ENCODE data around the gene LRCH4.
A peak's percentile ranks its signal among the peaks of the same experiment; 100 is the strongest.

Gene LRCH4, protein sequence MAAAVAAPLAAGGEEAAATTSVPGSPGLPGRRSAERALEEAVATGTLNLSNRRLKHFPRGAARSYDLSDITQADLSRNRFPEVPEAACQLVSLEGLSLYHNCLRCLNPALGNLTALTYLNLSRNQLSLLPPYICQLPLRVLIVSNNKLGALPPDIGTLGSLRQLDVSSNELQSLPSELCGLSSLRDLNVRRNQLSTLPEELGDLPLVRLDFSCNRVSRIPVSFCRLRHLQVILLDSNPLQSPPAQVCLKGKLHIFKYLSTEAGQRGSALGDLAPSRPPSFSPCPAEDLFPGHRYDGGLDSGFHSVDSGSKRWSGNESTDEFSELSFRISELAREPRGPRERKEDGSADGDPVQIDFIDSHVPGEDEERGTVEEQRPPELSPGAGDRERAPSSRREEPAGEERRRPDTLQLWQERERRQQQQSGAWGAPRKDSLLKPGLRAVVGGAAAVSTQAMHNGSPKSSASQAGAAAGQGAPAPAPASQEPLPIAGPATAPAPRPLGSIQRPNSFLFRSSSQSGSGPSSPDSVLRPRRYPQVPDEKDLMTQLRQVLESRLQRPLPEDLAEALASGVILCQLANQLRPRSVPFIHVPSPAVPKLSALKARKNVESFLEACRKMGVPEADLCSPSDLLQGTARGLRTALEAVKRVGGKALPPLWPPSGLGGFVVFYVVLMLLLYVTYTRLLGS

DNA sequence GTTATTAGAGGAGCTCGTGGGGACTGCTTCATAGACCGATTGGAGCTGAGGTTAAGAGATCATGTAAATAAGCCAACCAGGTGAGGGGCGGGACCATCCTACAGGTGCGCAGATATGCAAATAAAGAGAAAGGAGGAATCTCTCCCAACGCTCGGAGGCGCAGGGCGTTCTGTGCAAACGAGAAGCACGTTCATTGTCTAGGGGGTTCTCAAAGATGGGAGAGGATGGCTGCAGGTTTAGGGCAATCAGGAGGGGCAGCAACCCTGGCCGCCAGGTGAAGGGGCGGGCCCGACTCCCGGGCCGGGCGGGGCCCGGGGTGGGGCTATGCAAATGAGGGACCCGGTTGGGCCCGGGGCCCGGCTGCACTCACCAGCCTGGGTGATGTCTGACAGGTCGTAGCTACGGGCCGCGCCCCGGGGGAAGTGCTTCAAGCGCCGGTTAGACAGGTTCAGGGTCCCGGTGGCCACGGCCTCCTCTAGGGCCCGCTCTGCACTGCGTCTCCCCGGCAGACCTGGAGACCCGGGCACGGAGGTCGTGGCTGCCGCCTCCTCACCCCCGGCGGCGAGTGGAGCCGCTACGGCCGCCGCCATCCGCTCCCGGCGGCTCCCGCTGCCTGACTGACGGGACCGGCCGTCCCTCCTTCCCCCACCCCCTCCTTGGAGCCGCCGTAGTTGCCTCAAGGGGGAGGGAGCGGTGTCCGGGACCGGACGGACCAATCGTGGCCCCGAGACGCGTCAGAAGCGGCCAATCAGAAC lies at the start of gene LRCH4:
Gene LRCH4, minus strand, starts transcription at position 619 of the 755 bp plus-strand sequence. Its CDS starts 29 bp downstream, at position 590.
- DNase-seq = no peak

DNA sequence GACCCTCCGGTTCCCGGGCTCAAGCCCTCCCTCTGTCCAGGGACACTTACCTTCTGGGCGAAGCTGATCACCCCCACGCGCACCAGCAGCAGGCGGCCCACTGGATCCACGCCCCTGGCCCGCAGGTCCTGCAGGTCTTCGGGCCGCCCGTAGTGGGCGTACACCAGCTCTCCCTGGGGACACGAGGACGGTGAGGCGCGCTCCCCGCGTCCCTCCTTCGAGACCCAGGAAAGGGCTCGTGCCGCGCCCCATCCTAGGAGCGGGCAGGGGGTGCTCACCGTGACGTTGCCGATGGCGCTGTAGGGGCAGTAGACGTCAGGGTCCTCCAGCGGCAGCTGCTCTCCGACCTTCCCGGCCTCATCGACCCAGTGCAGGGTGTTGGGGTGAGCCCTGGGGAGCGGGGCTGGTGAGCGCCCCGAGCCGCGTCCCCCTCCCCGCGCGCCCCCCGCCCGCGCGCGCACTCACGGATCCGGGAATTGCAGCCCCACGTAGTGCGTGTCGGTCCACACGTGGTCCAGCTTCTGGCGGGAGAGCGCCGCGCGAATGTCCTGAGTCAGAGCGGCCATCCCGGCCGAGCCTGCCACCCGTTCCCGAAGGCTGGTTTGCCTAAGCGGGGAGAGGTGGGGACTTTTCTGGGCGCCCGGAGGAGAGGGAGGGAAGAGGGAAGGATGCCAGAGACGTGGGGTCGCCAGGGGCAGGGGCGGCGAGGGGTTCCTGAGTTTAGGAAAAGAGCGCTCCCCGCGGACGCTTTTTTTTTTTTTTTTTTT lies 47.2 kb upstream of the LRCH4 start:
- DNase-seq = peak; percentile 18

DNA sequence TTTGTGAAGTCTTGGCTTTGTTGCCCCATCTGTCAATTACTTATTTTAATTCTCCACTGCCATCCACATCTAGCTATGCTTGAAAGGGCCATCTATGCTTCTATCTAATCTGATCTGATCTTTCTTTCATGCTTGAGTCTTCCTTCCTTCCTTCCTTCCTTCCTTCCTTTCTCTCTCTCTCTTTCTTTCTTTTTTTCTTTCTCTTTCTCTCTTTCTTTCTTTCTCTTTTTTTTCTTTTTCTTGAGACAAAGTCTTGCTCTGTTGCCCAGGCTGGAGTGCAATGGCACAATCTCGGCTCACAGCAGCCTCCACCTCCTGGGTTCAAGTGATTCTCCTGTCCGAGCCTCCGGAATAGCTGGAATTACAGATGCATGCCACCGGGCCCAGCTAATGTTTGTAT lies 44.1 kb upstream of the LRCH4 start:
- DNase-seq = no peak

DNA sequence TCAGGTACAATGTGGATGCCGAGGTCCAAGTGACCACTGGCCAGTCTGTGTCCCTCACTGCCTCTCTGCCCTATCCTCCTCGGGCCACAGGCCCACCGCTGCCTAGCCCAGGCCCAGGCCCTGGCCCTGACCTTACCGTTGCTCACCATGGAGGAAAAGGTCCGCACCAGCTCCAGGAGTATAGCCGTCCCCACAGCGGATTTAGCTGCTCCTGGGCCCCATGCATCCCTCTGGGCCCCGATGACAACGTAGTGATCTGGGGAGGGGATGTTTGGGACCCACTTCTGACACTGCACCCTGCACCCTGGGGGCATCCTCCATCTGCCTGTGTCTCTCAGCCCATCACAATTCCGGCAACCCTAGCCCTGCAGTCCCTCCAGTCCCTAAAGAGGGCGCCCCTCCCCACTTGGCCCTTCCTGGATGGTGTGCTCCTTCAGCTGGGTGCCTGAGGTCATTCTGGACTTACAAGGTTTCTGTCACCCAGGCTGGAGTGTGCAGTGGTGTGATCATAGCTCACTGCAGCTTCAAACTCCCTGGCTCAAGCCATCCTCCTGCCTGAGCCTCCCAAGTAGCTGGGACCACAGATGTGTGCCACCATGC lies 43.3 kb upstream of the LRCH4 start:
- no peak for DNase-seq

DNA sequence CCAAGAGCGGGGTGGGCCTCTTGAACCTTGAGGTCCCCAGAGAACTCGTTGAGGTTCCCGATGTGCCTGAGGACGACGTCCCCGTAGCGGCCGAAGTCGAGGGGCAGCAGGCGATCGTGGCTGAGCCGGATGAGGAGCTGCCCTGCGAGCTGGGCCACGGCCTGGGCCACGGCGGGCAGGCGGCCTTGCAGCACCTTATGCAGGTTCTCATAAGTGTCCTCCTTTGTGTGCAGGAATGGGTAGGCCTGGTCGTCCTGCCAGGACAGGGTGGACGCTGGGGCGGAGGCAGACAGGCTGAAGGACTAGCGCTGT lies 41.3 kb upstream of the LRCH4 start:
- no peak for DNase-seq

DNA sequence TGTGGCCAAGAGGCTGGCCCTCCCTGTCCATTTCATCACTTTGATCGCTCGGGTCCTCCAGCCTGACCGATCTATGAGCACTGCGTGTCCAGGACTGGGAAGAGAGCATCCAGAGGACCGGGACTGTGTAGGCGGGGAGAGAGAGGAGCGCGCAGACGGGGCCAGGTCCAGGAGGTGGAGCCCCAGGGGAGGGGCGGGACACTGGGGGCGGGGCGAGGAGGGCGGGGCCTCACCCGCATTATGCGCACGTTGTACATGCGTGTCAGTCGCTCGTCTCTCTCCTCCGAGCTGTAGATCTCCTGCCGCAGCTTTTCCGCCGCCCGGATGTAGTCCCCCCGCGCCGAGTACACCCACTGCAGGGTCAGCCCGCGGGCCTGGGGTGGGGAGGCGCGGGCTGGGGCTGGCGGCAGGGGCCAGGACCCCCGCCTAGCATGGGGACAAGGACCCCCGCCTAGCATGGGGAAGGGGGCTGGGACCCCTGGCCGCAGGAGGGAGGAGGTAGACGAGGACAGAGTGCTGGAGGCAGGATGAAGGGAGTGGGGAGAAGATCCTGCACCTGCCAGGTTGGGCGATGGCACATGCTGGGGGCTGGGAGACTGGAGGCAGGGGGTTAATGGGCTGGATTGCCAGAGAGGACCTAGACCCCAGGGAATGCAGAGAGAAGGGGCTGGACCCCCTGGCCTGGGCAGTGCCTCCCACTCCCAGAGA lies 40.8 kb upstream of the LRCH4 start:
- DNase-seq = peak; percentile 81

DNA sequence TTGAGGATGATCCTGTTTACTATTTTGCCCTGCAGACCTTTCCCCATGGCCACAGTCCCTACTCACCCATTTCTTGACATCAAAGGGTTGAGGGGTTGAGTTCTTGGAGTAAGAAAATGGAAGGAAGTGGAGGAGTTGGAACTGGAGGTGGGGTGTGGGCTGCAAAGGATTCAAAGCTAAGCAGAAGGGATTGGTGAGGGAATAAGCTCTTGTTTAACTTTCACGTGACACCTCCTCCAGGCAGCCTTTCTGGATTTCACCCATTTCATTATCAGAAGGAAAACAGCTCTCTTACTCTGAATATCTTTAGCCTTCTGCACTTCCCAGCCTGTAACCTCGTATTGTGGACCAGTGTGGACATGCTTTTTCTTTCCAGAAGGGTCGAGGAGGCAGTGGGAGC lies 40.1 kb upstream of the LRCH4 start:
- no peak for DNase-seq

DNA sequence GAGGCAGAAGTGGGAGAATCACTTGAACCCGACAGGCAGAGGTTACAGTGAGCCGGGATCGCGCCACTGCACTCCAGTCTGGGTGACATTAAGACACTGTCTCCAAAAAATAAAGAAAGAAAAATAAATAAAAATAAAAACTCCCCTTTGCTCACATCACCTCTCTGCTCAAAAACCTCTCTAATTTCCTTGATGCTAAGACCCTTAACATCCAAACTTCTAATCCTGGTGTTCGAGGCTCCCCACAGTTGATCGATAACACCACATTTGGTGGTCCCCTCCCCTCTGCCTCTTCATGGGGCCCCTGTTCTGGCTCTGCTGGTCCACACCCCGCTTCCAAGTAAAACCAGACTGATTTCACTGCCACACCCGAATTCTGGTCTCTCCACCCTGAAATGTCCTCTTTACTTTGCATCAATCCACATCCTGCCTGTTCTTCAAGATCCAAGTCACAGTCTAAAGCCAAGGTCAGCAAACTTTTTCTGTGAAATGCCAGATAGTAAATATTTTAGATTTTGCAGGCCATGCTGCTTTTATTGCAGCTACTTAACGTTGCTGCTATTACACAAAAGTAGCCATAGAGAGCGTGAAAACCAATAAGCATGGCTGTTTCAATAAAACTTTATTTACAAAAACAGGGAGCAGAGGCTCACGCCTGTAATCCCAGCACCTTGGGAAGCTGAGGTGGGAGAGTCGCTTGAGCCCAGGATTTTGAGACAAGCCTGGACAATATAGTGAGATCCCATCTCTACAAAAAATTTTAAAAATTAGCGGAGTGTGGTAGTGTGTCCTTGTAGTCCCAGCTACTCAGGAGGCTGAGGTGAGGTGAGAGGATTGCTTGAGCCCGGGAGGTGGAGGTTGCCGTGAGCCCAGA lies 38.3 kb upstream of the LRCH4 start:
- DNase-seq = no peak

DNA sequence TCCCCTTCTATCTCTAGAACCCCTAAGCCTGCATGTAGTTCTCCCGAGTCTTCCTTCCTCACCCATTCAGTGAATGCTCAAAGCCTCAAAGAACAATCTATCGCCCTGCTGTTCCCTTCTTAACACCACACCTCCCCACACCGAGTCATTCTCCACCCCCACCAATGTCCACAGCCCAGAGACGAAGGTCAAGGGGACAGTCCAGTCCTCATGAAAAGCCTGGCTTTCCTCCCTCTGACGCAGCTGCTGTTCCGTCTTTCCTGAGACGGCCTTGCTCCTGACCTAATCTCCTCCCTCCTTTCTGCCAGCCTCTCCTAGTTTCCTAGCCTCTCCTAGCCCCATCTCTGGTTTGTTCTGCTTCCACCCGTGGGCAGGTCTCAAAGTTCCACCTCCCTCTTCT lies 35.6 kb upstream of the LRCH4 start:
- no peak for DNase-seq

DNA sequence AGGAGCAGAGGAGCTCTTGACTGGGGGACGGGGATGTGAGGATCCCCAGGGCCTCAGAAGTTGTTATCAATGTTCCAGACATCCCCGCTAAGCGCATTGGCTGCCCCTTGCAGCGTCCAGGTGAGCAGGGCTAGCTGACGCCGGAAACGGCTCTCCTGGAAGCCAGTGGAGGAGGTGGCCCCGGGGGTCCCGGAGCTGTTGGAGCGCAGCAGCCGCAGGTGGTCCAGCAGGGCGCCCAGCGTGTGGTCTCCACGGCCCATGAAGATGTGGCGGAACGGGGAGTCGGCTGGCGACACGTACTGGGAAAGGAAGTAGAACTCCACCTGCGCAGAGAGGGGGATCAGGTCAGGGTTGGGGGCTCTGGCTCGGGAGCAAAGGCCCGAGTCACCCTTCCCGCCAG lies 34.9 kb upstream of the LRCH4 start:
- no peak for DNase-seq

DNA sequence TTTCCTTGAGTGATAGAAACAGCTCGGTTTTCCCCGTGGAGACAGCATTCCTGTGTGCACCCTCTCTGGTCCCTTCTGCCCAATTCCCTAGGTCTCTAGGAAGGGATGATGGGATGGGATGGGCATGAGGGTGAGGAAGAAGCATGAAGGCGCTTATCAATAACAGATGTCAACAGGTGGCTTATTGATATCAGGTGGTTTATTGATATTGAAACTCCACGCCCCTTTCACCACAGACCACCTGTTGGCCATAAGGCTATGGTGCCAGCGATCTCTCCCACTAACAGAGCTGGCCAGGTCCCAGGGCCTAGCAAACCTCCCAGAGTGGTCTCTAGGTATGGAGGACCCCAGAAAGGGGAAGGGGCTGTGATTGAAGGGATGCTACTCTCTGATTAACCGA lies 34.3 kb upstream of the LRCH4 start:
- no peak for DNase-seq

DNA sequence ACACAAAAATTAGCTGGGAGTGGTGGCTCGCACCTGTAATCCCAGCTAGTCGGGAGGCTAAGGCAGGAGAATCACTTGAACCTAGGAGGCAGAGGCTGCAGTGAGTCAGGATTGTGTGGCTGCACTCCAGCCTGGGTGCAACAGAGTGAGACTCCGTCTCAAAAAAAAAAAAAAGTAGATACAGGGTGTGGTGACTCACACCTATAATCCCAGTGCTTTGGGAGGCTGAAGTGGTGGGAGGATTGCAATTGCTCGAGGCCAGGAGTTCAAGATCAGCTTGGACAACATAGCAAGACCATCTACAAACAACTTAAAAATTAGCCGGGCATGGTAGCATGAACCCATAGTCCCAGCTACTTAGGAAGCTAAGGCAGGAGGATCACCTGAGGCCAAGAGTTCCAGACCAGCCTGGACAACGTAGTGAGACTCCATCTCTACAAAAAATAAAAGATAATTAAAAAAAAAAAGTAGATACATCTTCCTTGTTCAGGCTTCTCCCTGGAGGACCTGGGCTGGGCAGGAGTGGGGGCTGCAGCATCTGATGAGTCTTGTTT lies 28.5 kb upstream of the LRCH4 start:
- no peak for DNase-seq

DNA sequence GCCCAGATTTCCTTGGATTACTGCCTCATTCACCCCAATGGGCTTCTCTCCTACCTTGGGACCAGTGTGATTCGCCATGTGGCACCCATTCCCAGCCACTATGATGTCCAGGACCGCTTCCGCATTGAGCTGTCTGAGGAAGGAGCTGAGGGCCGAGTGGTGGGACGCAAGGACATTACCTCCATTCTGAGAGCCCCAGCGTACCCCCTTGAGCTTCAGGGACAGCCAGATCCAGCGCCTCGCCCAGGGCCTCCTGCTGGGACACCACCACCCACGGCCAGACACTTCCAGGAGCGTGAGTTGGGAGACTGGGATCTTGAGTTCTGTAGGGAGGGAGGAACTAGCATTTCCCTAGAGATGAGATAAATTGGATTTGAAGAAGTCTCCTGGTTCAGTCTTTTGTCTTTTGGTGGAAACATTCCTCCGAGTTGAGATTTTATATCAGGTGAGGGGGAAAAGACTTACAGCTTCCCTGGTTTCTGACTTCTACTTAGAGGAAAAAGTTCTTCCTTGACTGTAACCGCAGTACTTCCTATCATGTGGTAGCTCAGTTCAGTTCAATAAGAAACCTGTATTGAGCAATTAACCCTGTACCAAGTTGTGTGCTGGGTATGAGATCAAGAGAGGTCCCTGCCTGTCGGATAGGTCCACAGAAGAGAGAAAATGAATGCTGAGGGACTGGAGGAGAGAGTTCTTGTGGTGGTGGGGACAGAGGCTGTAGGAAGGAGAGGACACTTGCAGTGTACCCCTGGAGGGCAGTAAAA lies 27.7 kb upstream of the LRCH4 start:
- DNase-seq = no peak

DNA sequence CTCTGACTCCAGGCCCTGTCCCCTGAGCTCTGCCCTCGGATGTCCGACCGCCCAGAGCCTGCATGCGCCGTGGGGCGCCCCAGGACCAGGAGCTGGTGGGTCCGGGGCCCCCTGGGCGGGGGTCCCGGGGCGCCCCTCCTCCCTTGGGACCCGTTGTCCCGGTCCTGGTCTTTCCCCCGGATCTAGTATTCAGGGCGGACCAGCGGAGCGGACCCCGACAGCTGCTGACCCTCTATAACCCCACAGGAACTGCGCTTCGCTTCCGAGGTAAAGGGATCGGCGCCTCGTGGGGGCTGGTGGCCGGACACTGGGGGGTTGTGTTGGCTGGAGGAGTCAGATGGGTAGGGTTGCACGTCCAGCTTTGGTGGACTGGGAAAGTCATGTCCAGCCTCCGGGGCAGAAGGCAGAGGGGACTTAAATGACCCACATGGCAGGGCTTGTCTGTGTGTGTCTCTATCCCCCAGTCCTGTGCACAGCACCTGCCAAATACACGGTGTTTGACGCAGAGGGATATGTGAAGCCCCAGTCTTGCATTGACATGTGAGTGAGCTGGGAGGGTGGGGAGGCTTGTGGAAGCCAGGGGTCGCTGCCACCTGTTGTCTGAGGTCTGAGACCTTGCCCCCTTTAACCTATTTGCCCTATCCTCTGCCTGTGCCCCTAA lies 26.9 kb upstream of the LRCH4 start:
- no peak for DNase-seq

DNA sequence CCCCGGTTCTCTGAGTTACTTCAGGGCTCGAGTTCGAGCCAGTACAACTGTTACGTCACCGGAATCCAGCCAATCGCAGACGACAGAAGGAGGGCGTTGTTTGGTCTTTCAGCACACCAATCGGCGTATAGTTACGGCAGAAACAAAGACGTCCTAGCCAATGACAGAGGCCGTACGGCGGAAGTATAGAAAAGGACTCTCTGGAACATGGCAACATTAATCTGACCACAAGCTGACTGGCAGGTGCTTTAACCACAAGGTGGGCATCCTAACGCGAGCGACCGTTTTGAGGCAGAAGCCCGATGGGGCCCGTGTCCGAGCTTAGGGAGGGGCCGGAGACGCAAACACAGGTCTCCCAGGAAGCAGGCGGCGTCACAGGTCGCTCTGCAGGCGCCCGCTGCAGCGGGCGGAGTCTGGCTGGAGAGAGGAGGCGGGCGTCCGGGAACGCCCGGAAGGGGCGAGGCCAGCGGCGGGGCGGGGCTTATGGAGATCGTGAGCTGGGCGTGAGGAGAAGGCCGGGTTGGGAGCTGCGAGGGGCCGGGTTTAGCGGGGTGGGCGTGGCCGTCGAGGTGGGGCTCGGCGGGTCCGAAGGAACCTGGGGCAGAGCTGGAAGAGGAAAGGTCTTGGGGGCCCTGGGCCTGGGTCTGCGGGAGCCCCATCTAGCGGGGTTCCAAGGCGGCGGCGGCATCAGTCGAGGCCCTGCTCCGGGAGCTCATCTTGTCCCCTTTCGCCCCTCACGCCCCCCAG lies 26.2 kb upstream of the LRCH4 start, which contains the start of gene MOSPD3:
Gene MOSPD3, plus strand, starts transcription at position 558 of the 747 bp plus-strand sequence. CDS start 252 bp downstream, outside the sequence.
- DNase-seq = peak; percentile 99

DNA sequence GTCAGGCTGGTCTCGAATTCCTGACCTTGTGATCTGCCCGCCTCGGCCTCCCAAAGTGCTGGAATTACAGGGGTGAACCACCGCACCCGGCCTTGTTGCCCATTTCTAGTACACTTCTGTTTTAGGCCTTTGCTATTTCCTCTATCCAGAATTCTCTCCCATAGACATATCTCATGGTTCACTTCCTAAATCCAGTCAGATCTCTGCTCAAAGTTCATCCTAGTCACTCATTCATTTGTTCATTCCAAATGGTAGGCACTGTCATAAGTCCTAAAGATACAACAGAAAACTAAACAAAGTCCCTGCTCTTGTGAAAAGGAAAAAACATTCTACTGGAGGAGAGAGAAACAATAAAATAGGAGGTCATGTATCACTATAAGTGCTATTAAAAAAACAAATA lies 24.0 kb upstream of the LRCH4 start:
- no peak for DNase-seq

DNA sequence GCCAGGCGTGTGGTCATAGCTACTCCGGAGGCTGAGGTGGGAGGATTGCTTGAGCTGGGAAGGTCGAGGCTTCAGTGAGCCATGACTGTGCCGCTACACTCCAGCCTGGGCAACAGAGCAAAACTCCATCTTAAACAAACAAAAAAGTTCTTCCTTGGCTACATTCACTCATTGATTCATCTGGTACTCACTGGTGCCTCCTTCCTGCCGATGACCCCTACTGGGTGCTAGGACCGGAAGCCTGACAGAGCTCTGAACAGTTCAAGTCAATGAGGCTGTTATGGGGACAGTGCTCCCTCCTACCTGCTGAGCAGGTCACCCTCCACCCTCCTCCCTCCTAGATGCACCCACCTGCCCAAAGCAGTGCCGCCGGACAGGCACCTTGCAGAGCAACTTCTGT lies 21.2 kb upstream of the LRCH4 start:
- DNase-seq = no peak

DNA sequence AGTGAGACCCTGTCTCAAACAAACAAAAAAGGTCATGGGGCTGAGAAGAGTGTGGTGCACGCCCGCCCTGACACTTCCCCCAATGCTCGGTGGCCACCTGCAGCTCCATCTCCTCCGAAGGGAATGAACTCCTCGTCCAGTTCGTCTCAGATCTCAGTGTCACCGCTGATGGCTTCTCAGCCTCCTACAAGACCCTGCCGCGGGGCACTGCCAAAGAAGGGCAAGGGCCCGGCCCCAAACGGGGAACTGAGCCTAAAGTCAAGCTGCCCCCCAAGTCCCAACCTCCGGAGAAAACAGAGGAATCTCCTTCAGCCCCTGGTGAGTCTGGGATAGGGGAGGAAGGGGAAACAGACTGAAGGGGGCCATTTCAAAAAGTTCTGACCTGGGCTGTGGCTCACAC lies 20.4 kb upstream of the LRCH4 start:
- no peak for DNase-seq

Data from fibroblast of upper back skin (primary cell).